Measurements from ENCODE around the gene CMIP. TPM values are rescaled to one million over a fixed set of nuclear protein-coding genes. Genes with fewer than 3 reads are reported as not detected.
A peak's percentile ranks its signal among the peaks of the same experiment; 100 is the strongest.
"Not testable (repeated sequence)": the region's sequence is repeated elsewhere in the genome, so short reads cannot be mapped to it uniquely, and the experiment has no call there.

The CMIP gene
- total RNA-seq, 1 donor from 2014 or later: 19.1 TPM

GRCh38 chr16:81573533-81574020, 129.0 kb downstream of the CMIP start:
- TF ChIP-seq CTCF (conservative IDR thresholded peaks at IDR 0.05; ENCODE audit: low read depth, low read length): no peak
- DNase-seq (ENCODE audit: low read depth): no peak
- no peak overlapping the region for H3K4me3 ChIP-seq (ENCODE audit: low read depth, low read length)

GRCh38 chr16:81574168-81574567, 129.6 kb downstream of the CMIP start:
- TF ChIP-seq CTCF (conservative IDR thresholded peaks at IDR 0.05; ENCODE audit: low read depth, low read length): peak; percentile 6
- no peak for DNase-seq (ENCODE audit: low read depth)
- H3K4me3 ChIP-seq (ENCODE audit: low read depth, low read length): no peak overlapping the region

GRCh38 chr16:81575307-81575706, 130.7 kb downstream of the CMIP start:
- DNase-seq (ENCODE audit: low read depth): no peak
- TF ChIP-seq CTCF (conservative IDR thresholded peaks at IDR 0.05; ENCODE audit: low read depth, low read length): no peak
- H3K4me3 ChIP-seq (ENCODE audit: low read depth, low read length): no peak overlapping the region

- no peak for DNase-seq (ENCODE audit: low read depth)
- no peak for TF ChIP-seq CTCF (conservative IDR thresholded peaks at IDR 0.05; ENCODE audit: low read depth, low read length)
- H3K4me3 ChIP-seq (ENCODE audit: low read depth, low read length): no peak overlapping the region
Observed at GRCh38 chr16:81575834-81576233, 131.2 kb downstream of the CMIP start.

- no peak for DNase-seq (ENCODE audit: low read depth)
- no peak for TF ChIP-seq CTCF (conservative IDR thresholded peaks at IDR 0.05; ENCODE audit: low read depth, low read length)
- no peak overlapping the region for H3K4me3 ChIP-seq (ENCODE audit: low read depth, low read length)
Observed at GRCh38 chr16:81576696-81577095, 132.1 kb downstream of the CMIP start.

- not testable (repeated sequence) for DNase-seq (ENCODE audit: low read depth); H3K4me3 ChIP-seq (ENCODE audit: low read depth, low read length)
Observed at GRCh38 chr16:81577272-81577671, 132.7 kb downstream of the CMIP start.

- no peak for TF ChIP-seq CTCF (conservative IDR thresholded peaks at IDR 0.05; ENCODE audit: low read depth, low read length)
- no peak overlapping the region for H3K4me3 ChIP-seq (ENCODE audit: low read depth, low read length)
- no peak for DNase-seq (ENCODE audit: low read depth)
Observed at GRCh38 chr16:81578076-81578475, 133.5 kb downstream of the CMIP start.
